H1 (cell line): ENCODE measurements around the gene MIPEP.

Experiments used
- ATF2 ChIP-seq: IDR thresholded peaks from 2 replicates; pipeline ENCODE4 v1.6.1; 2012; ENCODE audit warnings: low read length, inconsistent platforms
- CTCF ChIP-seq, 3 experiments: IDR thresholded peaks; 1 replicate in 2 of 3; 2 replicates in 1 of 3; pipeline versions ENCODE4 v1.5.1 to v1.6.1; 2011; ENCODE audit warnings: low read length in 3 of 3, mild to moderate bottlenecking in 3 of 3, inconsistent platforms in 2 of 3, low read depth in 1 of 3, moderate library complexity in 1 of 3; ENCODE audit not compliant: insufficient read depth in 1 of 3; ENCODE audit errors: control extremely low read depth in 1 of 3
- EZH2 ChIP-seq: fragments of 200-600 bp; sonication (generic); IDR thresholded peaks from 2 replicates; pipeline ENCODE4 v1.7.1; 2012; ENCODE audit warnings: low read depth, mild to moderate bottlenecking, moderate library complexity, low read length, inconsistent platforms; ENCODE audit not compliant: severe bottlenecking
- POLR2A ChIP-seq, 2 experiments: IDR thresholded peaks; 1 replicate in 1 of 2; 2 replicates in 1 of 2; pipeline ENCODE4 v1.6.1; 2011; ENCODE audit warnings: low read depth in 2 of 2, low read length in 2 of 2, mild to moderate bottlenecking in 2 of 2; ENCODE audit errors: control extremely low read depth in 1 of 2
- POLR2AphosphoS5 ChIP-seq: IDR thresholded peaks from 2 replicates; pipeline ENCODE4 v1.6.1; 2011; ENCODE audit warnings: low read depth, low read length
- TAF1 ChIP-seq: IDR thresholded peaks from 2 replicates; pipeline ENCODE4 v1.6.1; 2011; ENCODE audit warnings: mild to moderate bottlenecking, low read depth, low read length

GRCh38 chr13:23861310-23861709 lies 27.9 kb downstream of the MIPEP start:
- TF ChIP-seq CTCF (IDR thresholded peaks at IDR 0.05; ENCODE audit: control extremely low read depth in 1 of 3, insufficient read depth in 1 of 3, low read depth in 1 of 3, low read length in 3 of 3) (no peak), EZH2 (no peak), POLR2A (IDR thresholded peaks at IDR 0.05; ENCODE audit: control extremely low read depth in 1 of 2, low read depth in 2 of 2, low read length in 2 of 2) (no peak), TAF1 (no peak), POLR2AphosphoS5 (no peak), ATF2 (no peak)
